Lung microvascular endothelial cell (primary cell): Measurements from ENCODE around the gene VTI1A. TPM values are rescaled to one million over a fixed set of nuclear protein-coding genes. Genes with fewer than 3 reads are reported as not detected.

Source experiments
- DNase-seq, 2 donors: peaks; one replicate each; pipeline versions ENCODE4 v3.0.0 to v3.0.0-alpha.2; 2010; ENCODE audit warnings: low read depth in 2 of 2
- total RNA-seq: library from RNA; depleted of rRNA; stranded (reverse); fragments of >200 nt; gene quantifications from 2 replicates; pipeline ENCODE4 v1.2.1, GENCODE V29; 2014

Gene VTI1A
- total RNA-seq, 1 donor from 2014 or later = 18.8 TPM

DNA sequence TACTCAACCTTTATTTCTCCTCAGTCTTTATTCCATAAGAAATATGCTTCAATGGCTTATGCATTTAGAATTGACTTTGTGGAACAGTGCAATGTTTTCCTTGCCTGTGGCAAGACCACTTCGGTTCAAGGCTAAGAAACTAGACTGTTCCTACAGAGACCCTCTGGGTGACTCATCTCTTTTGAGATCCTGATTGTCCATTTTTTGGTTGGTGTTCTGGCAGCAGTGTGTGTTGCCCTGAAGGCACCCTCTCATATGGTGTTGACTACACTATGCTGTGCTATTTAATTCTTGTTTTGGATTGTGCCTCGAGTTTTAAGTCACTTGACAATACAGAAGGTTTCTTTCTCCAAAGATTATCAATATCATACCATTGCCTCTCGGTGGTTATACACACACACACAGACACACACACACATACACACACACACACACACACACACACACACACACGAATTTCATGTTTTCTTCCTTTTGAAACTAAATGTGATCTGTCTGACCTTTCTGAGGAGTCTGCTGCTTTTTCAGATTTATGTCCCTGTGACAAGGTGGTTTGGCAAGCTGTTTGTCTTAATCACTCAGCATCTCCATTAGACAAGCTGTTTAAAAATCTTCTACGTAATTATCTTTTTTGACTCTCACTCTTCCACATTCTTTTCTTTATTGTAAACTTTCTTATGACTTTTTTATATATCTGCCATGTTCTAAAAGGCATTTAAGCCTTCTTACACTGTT, 187.2 kb downstream of the VTI1A start:
- DNase-seq = peak in 1 of 2 donors; percentile 21

DNA sequence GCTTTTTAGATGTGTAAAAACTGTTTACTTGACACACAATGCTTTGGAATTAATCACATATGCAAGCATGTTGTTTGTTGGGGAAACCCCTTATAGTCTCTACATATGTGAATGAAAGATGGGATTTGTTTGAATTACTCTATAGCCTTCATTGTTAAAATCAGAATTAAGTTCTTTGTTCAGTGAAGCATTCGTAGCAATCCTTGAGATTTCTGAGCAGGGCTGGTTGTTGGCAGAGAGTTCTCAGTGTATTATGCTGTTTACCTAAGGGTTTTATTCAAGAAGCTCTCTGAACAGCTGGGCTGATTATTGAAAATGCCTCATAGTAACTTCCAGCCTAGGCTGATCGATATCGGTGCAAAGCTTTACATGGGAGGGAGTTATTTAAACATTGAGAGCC, 190.9 kb downstream of the VTI1A start:
- no peak for DNase-seq

DNA sequence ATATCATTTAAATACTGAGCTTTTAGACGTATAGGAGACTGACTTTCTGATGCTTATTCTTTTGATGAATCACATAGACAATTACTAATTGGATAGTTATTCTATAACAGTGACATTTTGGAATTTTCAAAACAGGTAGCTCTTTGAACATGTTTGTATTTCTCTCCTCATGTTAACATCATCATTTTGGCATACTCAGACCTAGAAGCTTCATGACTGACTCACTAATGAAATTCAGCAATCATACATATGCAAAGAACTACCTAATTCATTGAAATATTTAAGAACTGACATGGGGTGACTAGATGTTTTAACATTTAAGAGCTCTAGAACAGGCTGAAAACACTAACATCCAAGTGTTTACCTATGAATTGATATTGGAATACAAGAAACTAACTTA, 192.3 kb downstream of the VTI1A start:
- DNase-seq = no peak

DNA sequence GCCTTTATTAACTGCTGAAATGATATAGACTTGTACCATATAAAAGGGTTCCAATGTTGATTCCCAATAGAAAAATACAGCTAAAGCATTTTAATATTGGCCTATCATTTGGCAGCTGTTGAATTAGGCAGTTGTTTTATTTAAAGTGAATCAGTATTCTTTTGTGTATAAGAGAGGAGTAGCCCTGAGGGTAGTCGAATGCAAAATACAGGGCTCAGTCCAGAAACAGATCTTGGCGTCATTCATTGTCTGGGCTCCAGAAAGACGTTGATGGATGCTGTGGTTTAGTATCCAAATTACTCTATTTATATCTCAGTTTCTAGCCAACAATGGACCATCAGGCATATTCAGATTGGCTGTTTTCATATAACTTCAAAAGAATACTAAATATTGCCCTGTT, 193.6 kb downstream of the VTI1A start:
- no peak for DNase-seq

DNA sequence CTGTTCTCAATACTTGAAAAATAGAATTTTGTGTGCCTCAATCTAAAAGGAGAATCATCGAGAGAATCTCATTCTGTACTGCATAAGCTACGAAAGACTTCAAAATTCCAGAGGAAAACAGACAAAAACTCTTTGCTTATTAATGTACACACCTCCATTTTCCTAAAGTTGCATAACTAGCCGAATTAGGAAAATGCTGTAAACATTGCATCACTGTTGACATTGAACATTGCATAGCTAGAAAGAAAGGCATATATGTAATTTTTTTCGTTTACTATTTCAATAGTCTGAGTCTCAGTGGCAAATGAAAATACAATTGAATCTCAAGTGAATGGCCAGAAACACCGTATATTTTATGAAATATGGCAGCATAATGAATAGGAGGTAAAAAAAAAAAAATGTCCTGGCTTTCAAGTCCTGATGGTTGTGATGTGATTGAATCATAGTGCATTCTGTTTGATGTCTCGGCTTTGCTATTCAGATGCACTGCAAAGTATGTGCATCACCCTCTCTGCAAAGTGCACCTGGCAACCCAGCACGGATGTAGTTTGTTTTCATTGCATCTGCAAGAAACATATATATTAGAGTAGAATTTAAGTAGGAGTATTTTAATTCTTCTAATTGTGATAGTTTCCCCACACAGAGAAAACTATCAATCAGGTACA, 196.7 kb downstream of the VTI1A start:
- no peak for DNase-seq

DNA sequence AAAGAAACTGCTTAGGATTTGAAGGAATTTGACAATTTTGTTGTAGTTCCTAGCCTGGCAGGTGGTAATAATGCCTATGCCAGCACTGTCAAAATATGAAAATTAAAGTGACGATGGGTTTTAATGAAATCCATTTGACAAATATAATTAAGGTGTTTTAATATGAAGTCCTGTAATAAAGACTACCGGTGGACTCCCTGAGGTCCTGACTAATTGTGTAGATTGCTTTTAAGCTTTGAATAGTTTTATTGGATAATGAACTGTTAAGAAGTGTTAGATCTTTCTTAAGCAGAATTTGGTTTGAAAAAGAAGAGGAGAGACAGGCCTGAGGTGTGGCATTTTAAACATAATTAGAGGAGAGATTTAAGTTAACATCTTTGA, 197.2 kb downstream of the VTI1A start:
- no peak for DNase-seq

DNA sequence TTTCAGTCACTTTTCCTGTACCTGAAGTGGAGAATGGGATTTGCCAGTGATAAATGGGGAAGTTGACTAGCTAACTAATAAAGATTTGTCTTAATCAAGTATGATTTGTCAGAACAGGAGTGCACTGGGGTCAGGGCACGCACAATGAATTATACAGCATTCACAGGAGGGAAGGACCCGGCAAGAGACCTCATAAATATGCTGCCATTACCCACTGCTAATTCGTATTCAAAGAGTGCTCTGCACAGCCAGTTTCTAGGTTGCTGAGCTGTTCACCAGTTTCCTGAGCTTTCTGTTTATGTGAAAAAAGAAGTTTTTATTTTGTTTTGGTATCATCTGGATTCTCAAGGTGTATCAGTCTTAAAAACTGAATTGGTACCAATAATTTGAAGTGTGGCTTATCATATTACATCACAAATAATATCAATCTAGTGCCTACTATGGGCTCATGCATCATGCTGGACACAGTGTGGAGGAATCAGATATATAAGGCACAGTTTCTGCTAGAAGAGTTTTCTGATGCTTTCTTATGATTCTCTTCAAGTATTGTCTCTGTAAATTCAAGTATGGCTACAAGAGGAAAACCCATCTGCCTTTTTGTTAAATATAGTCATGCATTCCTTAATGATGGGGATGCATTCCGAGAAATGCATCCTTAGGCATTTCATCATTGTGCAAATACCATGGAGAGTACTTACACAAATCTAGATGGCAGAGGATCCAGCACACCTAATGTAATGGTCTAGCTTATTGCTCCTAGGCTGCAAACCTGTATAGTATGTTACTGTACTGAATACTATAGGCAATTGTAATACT, 202.2 kb downstream of the VTI1A start:
- no peak for DNase-seq

DNA sequence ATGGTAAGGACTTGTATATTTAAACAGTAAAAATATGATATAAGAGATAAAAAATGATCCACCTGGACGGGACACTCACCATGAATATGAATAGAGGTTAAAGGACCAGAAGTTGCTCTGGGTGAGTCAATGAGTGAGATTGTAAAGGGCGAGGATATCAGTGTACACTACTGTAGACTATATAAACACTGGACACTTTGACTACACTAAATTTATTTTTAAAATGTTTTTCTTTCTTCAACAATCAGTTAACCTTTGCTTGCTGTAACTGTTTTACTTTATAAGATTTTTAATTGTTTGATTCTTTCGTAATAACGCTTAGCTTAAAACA, 202.8 kb downstream of the VTI1A start:
- DNase-seq = no peak

DNA sequence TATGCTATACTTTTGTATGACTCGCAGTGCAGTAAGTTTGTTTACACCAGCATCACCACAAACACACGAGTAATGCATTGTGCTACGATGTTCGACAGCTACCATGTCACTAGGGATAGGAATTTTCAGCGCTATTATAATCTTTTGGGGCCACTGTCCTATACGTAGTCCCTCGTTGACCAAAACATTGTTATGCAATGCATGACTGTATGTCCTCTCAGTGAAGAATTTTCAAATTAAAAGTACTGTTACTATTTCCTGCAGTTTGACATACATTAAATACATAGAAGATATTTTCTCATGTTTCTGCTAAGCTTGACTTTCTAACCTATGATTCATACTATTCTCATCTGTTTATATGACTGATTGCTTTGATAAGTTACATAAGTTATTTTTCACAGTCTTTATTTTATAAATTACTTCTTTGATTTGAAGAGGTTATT, 203.6 kb downstream of the VTI1A start:
- peak in 1 of 2 donors; percentile 64 for DNase-seq

DNA sequence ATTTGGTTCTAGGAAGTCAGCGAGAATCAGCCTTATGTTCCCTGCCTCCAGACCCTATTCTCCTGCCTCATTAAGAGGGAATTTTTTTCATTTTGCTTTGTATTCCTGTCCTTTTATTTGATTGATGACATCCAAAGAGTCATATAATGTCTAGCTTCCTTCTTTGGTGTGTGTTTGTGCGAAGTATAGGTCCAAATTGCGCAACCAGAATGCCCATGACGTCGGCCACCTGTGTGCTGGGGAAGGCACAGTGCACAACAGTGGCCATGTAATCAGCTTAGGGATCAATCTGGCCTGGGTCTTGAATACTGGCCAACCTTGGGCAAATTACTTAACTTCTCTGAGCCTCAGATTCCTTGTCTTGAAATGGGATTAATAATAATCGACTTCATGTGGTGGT, 206.2 kb downstream of the VTI1A start:
- DNase-seq = no peak

DNA sequence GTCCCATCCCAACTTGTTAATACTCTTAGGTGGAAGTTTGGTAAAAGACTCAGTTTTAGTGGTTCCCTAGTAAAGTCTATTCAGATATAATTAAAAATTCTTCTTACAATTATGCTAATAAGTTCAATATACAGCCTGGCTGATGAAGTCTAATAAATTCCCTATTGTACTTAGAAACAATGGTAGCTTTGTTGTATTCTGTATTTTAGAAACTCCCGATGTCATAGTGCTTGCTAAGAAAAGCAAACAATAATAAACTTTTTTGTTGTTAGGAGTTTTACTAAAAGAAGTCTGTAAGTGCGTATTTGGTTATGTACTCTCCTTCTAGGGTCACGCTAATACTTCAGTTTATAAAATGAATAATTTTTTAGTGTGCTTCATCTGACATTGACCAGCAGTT, 206.8 kb downstream of the VTI1A start:
- DNase-seq = no peak

DNA sequence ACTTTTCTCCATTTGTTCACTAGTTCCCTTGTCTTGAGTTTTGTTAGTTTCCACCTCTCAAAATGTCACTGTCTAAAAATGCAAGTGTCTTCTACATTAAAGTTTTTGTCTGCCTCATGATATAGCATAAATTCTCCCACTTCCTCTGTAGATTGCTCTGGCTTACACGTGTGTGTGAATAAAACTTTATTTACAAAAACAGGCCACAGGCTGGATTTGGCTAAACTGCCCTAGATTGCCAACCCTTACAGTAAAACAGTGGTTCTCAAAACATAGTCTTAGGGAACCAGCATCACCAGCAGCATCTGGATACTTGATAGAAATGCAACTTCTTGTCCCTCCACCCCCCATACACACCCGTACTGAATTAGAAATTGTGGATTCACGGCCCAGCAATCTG, 207.8 kb downstream of the VTI1A start:
- no peak for DNase-seq

DNA sequence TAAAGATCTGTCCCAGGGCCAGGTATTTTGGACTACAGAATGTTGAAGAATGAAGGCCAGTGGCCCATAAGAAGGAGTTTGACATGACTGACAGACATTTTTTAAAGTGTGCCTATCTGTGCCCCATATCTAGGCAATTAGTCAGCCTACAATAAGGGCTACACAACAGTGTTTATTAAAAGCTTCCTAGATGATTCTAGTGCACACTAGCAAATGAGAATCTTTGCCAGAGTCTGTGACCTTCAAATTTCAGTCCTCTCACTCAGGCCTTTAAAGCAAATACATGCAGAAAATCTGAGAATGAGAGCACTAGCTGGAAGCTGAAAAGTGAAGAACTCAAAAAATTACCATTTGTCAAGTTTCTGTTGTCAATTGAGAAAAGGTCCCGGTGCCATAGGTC, 208.7 kb downstream of the VTI1A start:
- no peak for DNase-seq

DNA sequence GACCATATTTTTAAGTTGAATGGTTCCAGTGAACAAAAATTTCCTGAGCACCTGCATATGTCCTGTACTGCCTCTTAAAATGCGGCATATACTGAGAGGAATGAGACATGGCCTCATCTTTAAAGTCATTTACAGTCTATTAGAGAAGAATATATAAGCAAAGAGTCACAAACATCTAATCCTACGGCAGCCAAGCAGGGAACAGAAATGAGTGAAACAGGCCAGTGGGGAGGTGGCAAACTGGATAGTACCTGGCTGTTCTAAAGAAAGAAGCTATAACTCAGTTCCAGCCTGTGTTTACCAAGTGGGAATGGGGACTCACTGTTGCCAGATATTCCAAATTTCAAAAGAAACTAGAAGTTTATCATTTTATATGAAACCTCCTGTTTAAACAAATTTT, 211.4 kb downstream of the VTI1A start:
- DNase-seq = no peak

DNA sequence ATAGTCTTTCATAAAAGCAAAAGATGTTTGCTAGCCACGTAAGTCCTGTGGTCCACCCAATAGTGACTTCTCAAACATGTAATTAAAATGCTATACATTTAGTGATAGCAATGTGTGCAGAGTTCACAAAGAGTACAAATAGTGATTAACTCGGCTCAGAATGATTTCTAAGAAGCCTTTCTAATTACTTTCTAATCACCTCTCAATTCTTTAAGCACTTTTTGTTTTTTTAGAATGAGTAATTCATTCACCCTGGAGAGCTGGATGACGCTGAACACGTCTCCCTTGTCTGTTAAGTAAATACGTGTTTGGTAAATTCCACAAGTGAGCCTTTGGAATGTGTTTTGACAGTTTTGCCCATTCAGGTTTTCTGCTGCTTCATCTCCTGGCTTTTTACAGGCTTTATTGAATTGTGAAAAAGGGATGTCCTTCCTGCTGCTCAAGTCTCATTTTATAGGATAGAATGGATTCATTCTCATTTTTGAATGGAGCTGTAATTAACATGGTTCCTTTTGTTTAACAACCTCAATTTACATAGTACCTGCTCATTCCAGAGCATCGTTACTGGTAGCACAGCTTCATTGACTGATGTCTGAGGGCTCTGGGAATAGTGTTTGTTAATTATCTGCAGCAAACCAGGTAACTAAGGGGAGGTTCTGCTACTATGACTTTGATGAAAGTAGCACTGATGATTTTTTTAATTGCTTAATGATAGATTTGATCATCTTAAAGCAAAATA, 212.1 kb downstream of the VTI1A start:
- peak in 1 of 2 donors; percentile 32 for DNase-seq

DNA sequence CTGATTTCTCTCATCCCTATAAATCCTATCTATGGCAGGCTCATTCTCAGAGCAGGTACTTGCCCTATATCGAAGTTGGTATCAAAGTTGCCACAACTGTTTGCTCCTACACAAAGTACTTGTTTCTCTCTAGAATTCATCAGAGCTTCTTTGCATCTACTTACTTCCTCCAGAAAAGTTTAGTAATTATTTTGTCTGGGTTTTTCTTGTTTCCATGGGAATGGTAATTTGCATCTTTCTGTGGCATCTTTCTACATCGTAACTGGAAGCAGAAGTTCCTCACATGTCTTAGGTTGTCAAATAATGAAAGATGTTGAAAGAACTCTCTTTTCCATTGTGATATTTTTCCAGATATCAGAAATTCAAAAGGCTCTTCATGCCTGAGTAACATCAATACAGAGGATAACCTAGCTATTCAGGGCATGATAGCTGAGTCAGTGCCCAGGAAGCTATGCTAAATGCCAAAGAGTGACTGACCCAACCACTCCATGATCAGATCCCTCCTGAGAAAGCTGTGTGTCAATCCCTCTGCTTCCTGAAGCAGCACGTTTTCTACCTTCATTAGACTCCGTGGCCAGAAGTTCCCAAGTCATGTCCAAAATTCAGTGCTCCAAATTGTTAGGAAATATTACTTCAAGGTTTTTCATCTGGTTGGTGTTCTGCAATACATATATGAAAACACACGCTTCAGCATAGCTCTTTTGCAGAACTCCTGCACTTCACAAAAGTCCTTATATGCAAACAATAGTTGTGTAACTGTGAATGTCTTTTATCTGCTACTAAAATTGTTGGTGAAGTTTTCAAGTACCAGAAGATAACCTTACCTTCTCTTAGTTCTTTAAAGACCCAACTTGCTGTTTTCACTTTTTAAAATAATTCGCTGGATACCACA, 216.5 kb downstream of the VTI1A start:
- DNase-seq = peak in 1 of 2 donors; percentile 62

DNA sequence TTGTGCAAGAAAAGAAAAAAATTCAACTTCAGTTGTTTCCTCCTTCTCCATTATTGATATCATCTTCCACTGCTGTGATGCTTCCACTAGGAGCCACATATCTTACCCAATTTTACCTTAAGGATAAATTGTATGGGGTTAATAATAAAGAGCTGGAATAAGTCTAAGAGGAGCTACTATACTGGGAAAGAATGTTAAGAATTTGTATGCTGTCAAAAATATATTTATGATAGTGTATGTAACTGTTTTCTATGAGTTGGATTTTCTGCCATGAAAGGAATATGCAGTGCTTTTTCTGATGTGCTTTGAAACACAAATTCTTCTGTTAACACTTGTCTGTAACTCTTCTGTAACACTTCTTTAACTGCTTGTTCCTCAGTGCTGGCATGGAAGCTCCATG, 219.1 kb downstream of the VTI1A start:
- no peak for DNase-seq

DNA sequence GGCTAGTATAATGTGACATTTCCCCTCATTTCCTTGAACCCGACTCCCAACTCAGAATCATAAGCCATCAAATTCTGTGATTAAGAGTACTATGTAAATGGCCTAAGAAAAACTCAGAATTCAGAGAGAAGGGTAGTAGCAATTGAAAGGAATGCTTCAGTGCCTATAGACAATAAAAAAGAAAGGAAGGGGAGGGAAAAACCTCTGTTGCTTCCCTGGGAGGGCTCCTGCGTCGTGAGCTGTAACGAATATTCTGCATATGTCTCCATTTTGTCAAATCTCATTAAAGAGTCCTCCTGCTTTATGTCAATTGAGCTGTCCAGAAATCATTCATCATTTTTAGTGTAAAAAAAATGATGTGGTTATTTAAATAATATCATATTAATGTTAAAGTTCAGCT, 223.0 kb downstream of the VTI1A start:
- DNase-seq = no peak

DNA sequence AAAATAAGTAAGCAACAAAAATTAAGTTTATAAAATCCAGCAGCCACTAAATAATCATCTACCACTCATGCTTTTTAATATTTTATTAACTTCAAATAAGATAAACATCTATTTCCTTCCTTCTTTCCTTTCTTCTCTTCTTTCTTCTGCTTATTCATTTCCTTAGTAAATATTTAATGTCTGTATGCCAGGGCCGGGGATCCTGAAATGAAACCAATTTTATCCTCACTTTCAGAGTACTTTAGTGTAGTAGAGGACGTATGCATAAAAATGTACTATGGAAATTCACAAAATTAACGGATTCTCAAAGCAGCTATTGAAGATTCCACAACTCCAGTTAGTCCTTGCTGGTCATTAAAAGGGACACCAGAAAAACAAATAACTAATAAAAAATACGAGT, 224.7 kb downstream of the VTI1A start:
- peak in 1 of 2 donors; percentile 7 for DNase-seq

DNA sequence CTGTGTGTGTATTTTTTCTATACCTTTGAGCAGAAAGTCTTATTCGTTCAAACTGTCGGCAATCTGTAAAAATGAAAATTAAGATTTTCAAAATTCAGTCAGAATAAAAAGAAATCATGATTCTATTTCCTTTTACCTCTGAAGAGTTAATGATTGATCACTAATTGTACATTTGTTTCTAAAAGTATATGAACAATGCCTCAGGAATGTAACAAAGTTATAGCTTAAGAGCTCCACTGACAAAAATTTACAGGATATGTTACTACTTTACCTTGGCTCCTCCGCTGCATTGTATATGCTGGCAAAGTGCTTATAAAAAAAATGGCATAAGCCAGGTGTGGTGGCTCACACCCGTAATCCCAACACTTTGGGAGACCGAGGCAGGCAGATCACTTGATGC, 225.7 kb downstream of the VTI1A start:
- no peak for DNase-seq

DNA sequence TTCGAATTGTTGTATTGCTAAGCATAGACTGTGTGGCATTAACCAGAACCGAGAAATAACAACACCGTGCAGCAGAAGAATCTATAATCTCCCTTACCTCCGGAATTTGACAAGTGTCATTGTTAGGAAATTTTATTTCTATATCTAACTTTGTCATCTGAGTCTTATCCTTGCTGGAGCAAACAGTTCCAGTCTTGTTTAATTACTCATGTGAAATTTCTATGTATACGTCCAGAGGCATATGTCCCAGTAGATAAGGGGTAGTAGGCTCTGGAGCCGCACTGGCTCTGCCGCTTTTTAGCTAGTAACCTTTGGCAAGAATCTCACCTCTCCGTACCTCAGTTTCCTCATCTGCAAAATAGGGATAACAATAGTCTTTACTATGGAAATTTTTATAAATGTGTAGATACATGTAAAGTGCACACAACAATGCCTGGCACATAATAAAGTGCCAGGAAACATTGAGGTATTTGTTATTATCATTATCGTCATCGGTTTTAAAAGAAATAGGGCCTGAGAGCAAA, 228.6 kb downstream of the VTI1A start:
- no peak for DNase-seq
